Liver (tissue), 9 donors: Measurements from ENCODE around the gene KNG1. TPM values are rescaled to one million over a fixed set of nuclear protein-coding genes. Genes with fewer than 3 reads are reported as not detected.
"Not testable (repeated sequence)": the region's sequence is repeated elsewhere in the genome, so short reads cannot be mapped to it uniquely, and the experiment has no call there.

Source experiments
- DNase-seq: peaks from one replicate; pipeline ENCODE4 v3.0.0-alpha.2; 2017; ENCODE audit warnings: low spot score
- H3K27ac ChIP-seq, 2 donors: one replicate each; pipeline ENCODE4 v1.7.0; 2013; ENCODE audit warnings: inconsistent platforms in 2 of 2, low read length in 2 of 2, control low read depth in 1 of 2, low read depth in 1 of 2, mild to moderate bottlenecking in 1 of 2
- H3K27me3 ChIP-seq, 4 donors: one replicate each; pipeline versions ENCODE4 v1.6.1 to v1.7.0; 2013; ENCODE audit warnings: low read length in 3 of 4, inconsistent platforms in 1 of 4, mild to moderate bottlenecking in 1 of 4, moderate library complexity in 1 of 4; ENCODE audit not compliant: control insufficient read depth in 4 of 4, insufficient read depth in 4 of 4
- H3K36me3 ChIP-seq, 4 donors: one replicate each; pipeline versions ENCODE4 v1.6.1 to v1.7.0; 2013; ENCODE audit warnings: low read length in 3 of 4, mild to moderate bottlenecking in 3 of 4, low read depth in 1 of 4, moderate library complexity in 1 of 4; ENCODE audit not compliant: control insufficient read depth in 4 of 4, insufficient read depth in 3 of 4
- H3K4me1 ChIP-seq, 4 donors: one replicate each; pipeline versions ENCODE4 v1.6.1 to v1.7.0; 2013; ENCODE audit warnings: low read length in 3 of 4, mild to moderate bottlenecking in 3 of 4, moderate library complexity in 1 of 4; ENCODE audit not compliant: control insufficient read depth in 4 of 4, insufficient read depth in 4 of 4
- H3K4me3 ChIP-seq, 3 donors: one replicate each; pipeline versions ENCODE4 v1.6.1 to v1.7.0; 2013; ENCODE audit warnings: low read length in 3 of 3, control low read depth in 1 of 3, low read depth in 1 of 3, mild to moderate bottlenecking in 1 of 3
- H3K9ac ChIP-seq, 2 donors: one replicate each; pipeline ENCODE4 v1.7.0; 2013; ENCODE audit warnings: low read length in 2 of 2, mild to moderate bottlenecking in 2 of 2, moderate library complexity in 2 of 2, control low read depth in 1 of 2, low read depth in 1 of 2
- H3K9me3 ChIP-seq, 4 donors: one replicate each; pipeline versions ENCODE4 v1.6.1 to v1.7.0; 2013; ENCODE audit warnings: low read length in 3 of 4; ENCODE audit not compliant: control insufficient read depth in 4 of 4
- EGR1 ChIP-seq, 2 donors: IDR thresholded peaks; 2 replicates each; pipeline ENCODE4 v1.6.1; 2016 to 2018; ENCODE audit warnings: antibody characterized with exemption in 2 of 2, low read depth in 2 of 2
- FOXA1 ChIP-seq: IDR thresholded peaks from 2 replicates; pipeline ENCODE4 v1.6.1; 2016; ENCODE audit warnings: antibody characterized with exemption
- FOXA2 ChIP-seq: IDR thresholded peaks from 2 replicates; pipeline ENCODE4 v1.6.1; 2016; ENCODE audit warnings: antibody characterized with exemption
- GABPA ChIP-seq, 2 donors: IDR thresholded peaks in 1 of 2; conservative IDR thresholded peaks in 1 of 2; 2 replicates each; pipeline ENCODE4 v1.6.1; 2016; ENCODE audit warnings: antibody characterized with exemption in 2 of 2, mild to moderate bottlenecking in 1 of 2, moderate library complexity in 1 of 2
- HNF4A ChIP-seq, 2 donors: conservative IDR thresholded peaks; 2 replicates each; pipeline ENCODE4 v1.6.1; 2016; ENCODE audit warnings: antibody characterized with exemption in 2 of 2, mild to moderate bottlenecking in 2 of 2
- HNF4G ChIP-seq: IDR thresholded peaks from 2 replicates; pipeline ENCODE4 v1.6.1; 2016; ENCODE audit warnings: antibody characterized with exemption
- JUND ChIP-seq, 2 donors: IDR thresholded peaks; 2 replicates each; pipeline ENCODE4 v1.6.1; 2016; ENCODE audit warnings: antibody characterized with exemption in 2 of 2
- NR2F2 ChIP-seq: IDR thresholded peaks from 2 replicates; pipeline ENCODE4 v1.6.1; 2016; ENCODE audit warnings: antibody characterized with exemption
- RAD21 ChIP-seq, 2 donors: IDR thresholded peaks; 2 replicates each; pipeline ENCODE4 v1.6.1; 2016; ENCODE audit warnings: antibody characterized with exemption in 2 of 2, mild to moderate bottlenecking in 2 of 2
- RXRA ChIP-seq, 2 donors: IDR thresholded peaks; 2 replicates each; pipeline ENCODE4 v1.6.1; 2017 to 2018; ENCODE audit warnings: antibody characterized with exemption in 2 of 2, mild to moderate bottlenecking in 1 of 2
- SP1 ChIP-seq: IDR thresholded peaks from 2 replicates; pipeline ENCODE4 v1.6.1; 2018; ENCODE audit warnings: antibody characterized with exemption, mild to moderate bottlenecking
- TAF1 ChIP-seq: conservative IDR thresholded peaks from 2 replicates; pipeline ENCODE4 v1.6.1; 2016; ENCODE audit warnings: antibody characterized with exemption, mild to moderate bottlenecking
- YY1 ChIP-seq: IDR thresholded peaks from 2 replicates; pipeline ENCODE4 v1.6.1; 2016; ENCODE audit warnings: antibody characterized with exemption, mild to moderate bottlenecking
- WGBS: extraction: QIAGEN DNeasy Blood & Tissue Kit; methylation state at CpG from one replicate; pipeline ENCODE4 v1.1.7; 2013; 5-methylcytosine and 5-hydroxymethylcytosine counted together
- polyA plus RNA-seq, 2 donors: library from polyadenylated mRNA; stranded (reverse) in 1 of 2; unstranded in 1 of 2; fragments of 200-250 nt in 1 of 2; fragments of >200 nt in 1 of 2; fragmentation: Nextera tagmentation in 1 of 2; extraction: Ambion mirVana in 1 of 2; gene quantifications; one replicate each; pipeline versions ENCODE4 v1.2.1 to v1.2.3, GENCODE V29; 2013 to 2015
- total RNA-seq, 2 donors: library from RNA; depleted of rRNA; stranded (reverse); fragments of >200 nt; gene quantifications; one replicate each; pipeline ENCODE4 v1.2.3, GENCODE V29; 2014
- TF ChIP-seq, protein P1 (sequence below): IDR thresholded peaks from 2 replicates; pipeline ENCODE4 v1.6.1; 2016; ENCODE audit warnings: antibody characterized with exemption
- TF ChIP-seq, protein P2 (sequence below): IDR thresholded peaks from 2 replicates; pipeline ENCODE4 v1.6.1; 2016; ENCODE audit warnings: antibody characterized with exemption
- TF ChIP-seq, protein P3 (sequence below): IDR thresholded peaks from 2 replicates; pipeline ENCODE4 v1.6.1; 2016; ENCODE audit warnings: antibody characterized with exemption, mild to moderate bottlenecking
- TF ChIP-seq, protein P4 (sequence below): IDR thresholded peaks from 2 replicates; pipeline ENCODE4 v1.6.1; 2016; ENCODE audit warnings: antibody characterized with exemption
- TF ChIP-seq, protein P5 (sequence below): fragments of 150-350 bp; IDR thresholded peaks from 2 replicates; pipeline ENCODE4 v1.5.1; 2017; ENCODE audit warnings: improper control_type of control experiment, low read depth, low read length; ENCODE audit not compliant: missing input control
- donor health status: healthy.
- donor health status: healthy.
- donor health status: healthy.
- donor health status: healthy.
- donor health status: healthy.

The KNG1 gene
- total and polyA plus RNA-seq, 4 donors, result 605 to 918 (median 716) TPM

DNA sequence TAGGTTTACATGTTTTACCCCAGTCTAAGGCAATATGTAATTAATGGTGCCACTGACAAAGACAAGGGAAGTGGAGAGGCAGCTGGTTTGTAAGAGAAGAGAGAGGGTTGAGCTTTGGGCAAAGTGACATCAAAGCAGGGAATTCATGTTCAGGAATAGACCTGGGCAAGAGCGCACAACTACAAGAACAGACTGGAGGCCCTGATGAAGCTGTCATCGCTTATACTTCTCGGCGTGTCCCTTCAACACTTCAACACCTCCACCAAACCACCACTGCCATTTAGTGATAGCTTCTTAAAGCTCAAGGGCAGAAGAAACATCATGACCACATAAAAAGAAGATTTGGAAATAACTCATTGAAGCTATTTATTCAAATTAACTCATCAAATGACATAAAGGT is 19.6 kb upstream of the KNG1 start (continued):
- TF ChIP-seq, protein P1, sequence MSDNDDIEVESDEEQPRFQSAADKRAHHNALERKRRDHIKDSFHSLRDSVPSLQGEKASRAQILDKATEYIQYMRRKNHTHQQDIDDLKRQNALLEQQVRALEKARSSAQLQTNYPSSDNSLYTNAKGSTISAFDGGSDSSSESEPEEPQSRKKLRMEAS, result no peak
- no peak for TF ChIP-seq JUND (IDR thresholded peaks at IDR 0.05)
- no peak for TF ChIP-seq HNF4G
- no peak for TF ChIP-seq NR2F2

DNA sequence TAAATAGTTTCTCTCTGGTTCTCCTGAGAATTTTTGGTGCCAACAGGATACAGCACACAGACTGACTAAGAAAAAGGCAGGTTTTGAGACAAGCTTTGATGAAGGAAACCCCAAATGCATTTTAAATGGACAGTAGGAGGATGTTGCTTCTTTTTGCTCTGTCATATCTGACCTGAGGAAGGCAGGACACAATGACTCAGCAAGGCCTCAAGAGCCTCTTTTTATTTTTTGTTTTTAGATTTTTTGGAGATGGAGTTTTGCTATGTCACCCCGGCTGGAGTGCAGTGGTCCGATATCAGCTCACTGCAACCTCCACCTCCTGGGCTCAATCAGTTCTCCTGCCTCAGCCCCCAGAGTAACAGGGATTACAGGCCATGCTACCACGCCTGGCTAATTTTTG is 16.9 kb upstream of the KNG1 start:
- no peaks in the 10 kb centered on the region for H3K36me3 ChIP-seq
- H3K4me1 ChIP-seq, result no peaks in the 10 kb centered on the region
- DNase-seq, result no peak
- TF ChIP-seq NR2F2 (no peak), RXRA (IDR thresholded peaks at IDR 0.05) (no peak), HNF4G (no peak), SP1 (no peak), FOXA1 (no peak), TAF1 (no peak), YY1 (no peak), FOXA2 (no peak), HNF4A (conservative IDR thresholded peaks at IDR 0.05) (no peak), JUND (IDR thresholded peaks at IDR 0.05) (no peak), RAD21 (IDR thresholded peaks at IDR 0.05) (no peak), GABPA (IDR thresholded peaks at IDR 0.05 in 1 of 2, conservative IDR thresholded peaks at IDR 0.05 in 1 of 2) (no peak), EGR1 (IDR thresholded peaks at IDR 0.05; ENCODE audit: low read depth in 2 of 2) (no peak)
- TF ChIP-seq, protein P2, sequence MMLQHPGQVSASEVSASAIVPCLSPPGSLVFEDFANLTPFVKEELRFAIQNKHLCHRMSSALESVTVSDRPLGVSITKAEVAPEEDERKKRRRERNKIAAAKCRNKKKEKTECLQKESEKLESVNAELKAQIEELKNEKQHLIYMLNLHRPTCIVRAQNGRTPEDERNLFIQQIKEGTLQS, result no peak
- TF ChIP-seq, protein P3, sequence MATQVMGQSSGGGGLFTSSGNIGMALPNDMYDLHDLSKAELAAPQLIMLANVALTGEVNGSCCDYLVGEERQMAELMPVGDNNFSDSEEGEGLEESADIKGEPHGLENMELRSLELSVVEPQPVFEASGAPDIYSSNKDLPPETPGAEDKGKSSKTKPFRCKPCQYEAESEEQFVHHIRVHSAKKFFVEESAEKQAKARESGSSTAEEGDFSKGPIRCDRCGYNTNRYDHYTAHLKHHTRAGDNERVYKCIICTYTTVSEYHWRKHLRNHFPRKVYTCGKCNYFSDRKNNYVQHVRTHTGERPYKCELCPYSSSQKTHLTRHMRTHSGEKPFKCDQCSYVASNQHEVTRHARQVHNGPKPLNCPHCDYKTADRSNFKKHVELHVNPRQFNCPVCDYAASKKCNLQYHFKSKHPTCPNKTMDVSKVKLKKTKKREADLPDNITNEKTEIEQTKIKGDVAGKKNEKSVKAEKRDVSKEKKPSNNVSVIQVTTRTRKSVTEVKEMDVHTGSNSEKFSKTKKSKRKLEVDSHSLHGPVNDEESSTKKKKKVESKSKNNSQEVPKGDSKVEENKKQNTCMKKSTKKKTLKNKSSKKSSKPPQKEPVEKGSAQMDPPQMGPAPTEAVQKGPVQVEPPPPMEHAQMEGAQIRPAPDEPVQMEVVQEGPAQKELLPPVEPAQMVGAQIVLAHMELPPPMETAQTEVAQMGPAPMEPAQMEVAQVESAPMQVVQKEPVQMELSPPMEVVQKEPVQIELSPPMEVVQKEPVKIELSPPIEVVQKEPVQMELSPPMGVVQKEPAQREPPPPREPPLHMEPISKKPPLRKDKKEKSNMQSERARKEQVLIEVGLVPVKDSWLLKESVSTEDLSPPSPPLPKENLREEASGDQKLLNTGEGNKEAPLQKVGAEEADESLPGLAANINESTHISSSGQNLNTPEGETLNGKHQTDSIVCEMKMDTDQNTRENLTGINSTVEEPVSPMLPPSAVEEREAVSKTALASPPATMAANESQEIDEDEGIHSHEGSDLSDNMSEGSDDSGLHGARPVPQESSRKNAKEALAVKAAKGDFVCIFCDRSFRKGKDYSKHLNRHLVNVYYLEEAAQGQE, result no peak
- TF ChIP-seq, protein P4, sequence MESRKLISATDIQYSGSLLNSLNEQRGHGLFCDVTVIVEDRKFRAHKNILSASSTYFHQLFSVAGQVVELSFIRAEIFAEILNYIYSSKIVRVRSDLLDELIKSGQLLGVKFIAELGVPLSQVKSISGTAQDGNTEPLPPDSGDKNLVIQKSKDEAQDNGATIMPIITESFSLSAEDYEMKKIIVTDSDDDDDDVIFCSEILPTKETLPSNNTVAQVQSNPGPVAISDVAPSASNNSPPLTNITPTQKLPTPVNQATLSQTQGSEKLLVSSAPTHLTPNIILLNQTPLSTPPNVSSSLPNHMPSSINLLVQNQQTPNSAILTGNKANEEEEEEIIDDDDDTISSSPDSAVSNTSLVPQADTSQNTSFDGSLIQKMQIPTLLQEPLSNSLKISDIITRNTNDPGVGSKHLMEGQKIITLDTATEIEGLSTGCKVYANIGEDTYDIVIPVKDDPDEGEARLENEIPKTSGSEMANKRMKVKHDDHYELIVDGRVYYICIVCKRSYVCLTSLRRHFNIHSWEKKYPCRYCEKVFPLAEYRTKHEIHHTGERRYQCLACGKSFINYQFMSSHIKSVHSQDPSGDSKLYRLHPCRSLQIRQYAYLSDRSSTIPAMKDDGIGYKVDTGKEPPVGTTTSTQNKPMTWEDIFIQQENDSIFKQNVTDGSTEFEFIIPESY, result no peak
- TF ChIP-seq, protein P1, result no peak
- TF ChIP-seq, protein P5, sequence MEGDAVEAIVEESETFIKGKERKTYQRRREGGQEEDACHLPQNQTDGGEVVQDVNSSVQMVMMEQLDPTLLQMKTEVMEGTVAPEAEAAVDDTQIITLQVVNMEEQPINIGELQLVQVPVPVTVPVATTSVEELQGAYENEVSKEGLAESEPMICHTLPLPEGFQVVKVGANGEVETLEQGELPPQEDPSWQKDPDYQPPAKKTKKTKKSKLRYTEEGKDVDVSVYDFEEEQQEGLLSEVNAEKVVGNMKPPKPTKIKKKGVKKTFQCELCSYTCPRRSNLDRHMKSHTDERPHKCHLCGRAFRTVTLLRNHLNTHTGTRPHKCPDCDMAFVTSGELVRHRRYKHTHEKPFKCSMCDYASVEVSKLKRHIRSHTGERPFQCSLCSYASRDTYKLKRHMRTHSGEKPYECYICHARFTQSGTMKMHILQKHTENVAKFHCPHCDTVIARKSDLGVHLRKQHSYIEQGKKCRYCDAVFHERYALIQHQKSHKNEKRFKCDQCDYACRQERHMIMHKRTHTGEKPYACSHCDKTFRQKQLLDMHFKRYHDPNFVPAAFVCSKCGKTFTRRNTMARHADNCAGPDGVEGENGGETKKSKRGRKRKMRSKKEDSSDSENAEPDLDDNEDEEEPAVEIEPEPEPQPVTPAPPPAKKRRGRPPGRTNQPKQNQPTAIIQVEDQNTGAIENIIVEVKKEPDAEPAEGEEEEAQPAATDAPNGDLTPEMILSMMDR, result no peak
- WGBS, result 94% methylated on average over 3 of the region's 3 CpGs
- no peaks in the 10 kb centered on the region for H3K27me3 ChIP-seq
- no peak overlapping the region for H3K4me3 ChIP-seq
- H3K9ac ChIP-seq, result no peak overlapping the region
- no peaks in the 10 kb centered on the region for H3K9me3 ChIP-seq
- no peak overlapping the region for H3K27ac ChIP-seq

DNA sequence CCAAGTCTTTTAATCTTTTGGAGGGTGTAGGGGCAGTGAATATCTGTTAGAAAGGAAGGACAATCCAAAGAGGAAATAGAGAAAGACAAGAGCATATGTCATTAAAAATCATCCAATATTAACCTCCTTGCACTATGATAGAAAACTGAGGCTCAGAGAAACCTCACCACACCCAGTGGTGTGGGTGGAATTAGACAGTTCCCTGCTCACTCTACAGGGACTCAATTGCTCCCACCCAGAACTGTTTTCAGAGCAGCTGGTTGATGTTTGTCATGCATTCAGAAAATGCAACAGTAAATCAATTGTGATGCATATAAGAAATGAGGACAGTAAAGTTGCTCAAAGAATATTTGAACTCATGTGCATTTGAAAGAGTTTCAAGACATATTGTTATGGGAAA is 14.7 kb upstream of the KNG1 start:
- not testable (repeated sequence) for H3K27ac ChIP-seq, H3K36me3 ChIP-seq, H3K4me3 ChIP-seq, DNase-seq, H3K9ac ChIP-seq, H3K27me3 ChIP-seq, H3K9me3 ChIP-seq, H3K4me1 ChIP-seq
